T47D (cell line): Measurements from ENCODE around the gene C2CD4D.

ENCODE experiments used
- DNase-seq, 2 experiments: peaks; one replicate each; pipeline versions ENCODE4 v3.0.0 to v3.0.0-alpha.2; 2011 to 2012; ENCODE audit warnings: low read depth in 1 of 2, low spot score in 1 of 2
- JUND ChIP-seq: IDR thresholded peaks from 2 replicates; pipeline ENCODE4 v1.6.1; 2012; ENCODE audit warnings: low read depth
- in situ Hi-C: cut with HindIII; loops from 2 replicates; pipeline ENCODE4 v1.10.0; 2016; ENCODE audit warnings: low sequenced_read_pairs, low pct_unique_long_range_greater_than_20kb

Gene C2CD4D

DNA sequence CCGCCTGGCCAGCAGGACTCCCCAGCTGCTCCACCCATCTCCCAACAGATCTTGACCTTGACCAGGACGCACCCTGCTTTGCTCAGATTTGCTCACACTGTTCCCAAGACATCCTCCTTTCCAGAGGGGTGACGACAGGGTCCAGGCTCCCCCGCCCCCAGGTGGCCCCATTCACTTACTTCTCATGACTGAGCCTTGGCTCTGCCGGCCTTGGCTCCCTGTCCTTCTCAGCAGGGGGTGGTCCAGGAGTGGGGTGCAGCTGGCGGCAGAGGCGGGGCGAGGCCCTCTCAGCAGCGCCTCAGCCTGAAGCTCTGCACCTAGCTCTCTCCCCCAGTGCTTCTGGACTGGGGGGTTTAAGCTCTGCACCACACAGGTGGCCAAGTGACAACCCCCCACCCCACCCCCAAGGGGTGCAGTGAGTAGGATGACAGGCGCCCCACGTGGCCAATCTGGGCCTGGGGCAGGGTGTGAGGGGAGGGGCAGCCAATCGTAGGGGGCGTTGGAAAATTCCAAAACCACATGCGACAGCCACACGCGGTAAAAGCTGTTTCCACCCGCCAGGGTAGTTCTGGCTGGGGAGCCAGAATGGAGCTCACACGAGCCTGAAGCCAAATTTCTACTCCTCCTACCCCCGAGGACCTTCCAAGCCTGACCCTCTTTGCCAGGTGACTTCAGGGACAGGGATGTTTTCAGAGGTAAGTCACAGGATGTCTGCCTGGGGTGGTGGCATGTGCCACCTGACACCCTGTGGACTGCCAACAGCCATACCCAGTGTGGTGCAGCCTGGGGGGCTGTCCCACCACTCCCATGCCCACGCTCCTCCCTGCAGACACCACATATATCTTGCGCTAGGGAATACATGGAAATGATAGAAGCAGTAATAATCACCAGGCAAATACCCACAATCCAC lies 13.6 kb downstream of the C2CD4D start:
- TF ChIP-seq JUND: no peak
- no peak for DNase-seq

GRCh38 chr1:151825204-151825603 lies 14.4 kb downstream of the C2CD4D start:
- in situ Hi-C loops: no loop called here
- no peak for DNase-seq
- no peak for TF ChIP-seq JUND

More for the DNA sequence above, 13.6 kb downstream of the C2CD4D start:
- in situ Hi-C loops: no loop called here

DNA sequence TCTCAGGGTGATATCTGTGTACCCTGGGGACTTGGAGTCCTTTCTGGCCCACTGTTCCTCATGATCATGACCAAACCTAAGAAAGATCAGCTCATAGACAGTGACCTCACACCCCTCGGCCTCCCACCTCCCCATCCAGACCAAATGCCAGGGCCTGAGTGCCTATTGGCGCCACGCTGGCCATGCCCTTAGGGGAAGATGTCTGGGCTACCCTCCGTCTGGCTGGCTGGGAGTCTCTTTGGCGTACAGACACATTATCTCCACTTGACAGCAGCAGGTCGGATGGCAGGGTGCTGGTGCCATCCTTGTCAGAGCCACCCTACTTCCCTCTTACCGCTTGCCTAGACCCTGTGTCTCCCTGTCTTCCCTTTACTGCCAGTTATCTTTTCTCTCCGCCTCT lies 16.4 kb downstream of the C2CD4D start:
- no peak for DNase-seq
- no peak for TF ChIP-seq JUND
- in situ Hi-C loops: no loop called here

- in situ Hi-C loops: no loop called here
- no peak for TF ChIP-seq JUND
- no peak for DNase-seq
Observed at GRCh38 chr1:151822404-151822803, 17.2 kb downstream of the C2CD4D start.

- no peak for DNase-seq
- TF ChIP-seq JUND: no peak
- in situ Hi-C loops: no loop called here
Observed at GRCh38 chr1:151820940-151821339, 18.7 kb downstream of the C2CD4D start.

GRCh38 chr1:151819976-151820623 lies 19.5 kb downstream of the C2CD4D start:
- in situ Hi-C loops: no loop called here
- no peak for DNase-seq
- TF ChIP-seq JUND: no peak

DNA sequence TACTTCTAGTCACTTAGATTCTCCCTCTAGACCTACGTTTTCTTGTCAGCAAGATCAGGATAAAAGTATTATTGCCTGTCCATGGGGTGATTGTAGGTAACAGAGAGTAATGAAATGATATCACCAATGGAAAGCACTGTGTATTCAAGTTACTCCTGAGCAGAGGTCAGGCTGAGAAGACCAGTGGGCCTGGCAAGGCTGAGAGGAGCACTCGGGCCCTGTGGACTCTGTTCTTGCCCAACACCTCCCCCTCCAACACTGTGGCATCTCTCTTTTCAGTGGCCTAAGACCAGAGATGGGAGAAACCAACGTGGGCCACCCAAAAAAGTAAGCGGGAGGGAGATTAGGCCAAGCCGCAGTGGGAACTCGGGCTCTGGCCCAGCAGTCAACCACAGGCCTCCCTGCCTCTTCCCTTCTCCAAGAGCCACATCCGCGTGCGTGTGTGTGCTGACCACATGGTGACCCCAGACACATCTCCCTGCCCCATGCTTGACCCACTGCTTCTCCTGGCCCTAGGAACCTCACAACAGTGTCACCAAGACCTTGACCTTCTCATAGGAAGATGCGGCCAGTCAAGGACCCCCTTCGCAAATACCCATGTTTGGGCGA lies 20.3 kb downstream of the C2CD4D start:
- no peak for TF ChIP-seq JUND
- in situ Hi-C loops: no loop called here
- DNase-seq: no peak

- TF ChIP-seq JUND: no peak
- in situ Hi-C loops: no loop called here
- DNase-seq: no peak
Observed at GRCh38 chr1:151817353-151817730, 22.3 kb downstream of the C2CD4D start.

GRCh38 chr1:151816548-151817352 lies 22.9 kb downstream of the C2CD4D start:
- TF ChIP-seq JUND: no peak

DNA sequence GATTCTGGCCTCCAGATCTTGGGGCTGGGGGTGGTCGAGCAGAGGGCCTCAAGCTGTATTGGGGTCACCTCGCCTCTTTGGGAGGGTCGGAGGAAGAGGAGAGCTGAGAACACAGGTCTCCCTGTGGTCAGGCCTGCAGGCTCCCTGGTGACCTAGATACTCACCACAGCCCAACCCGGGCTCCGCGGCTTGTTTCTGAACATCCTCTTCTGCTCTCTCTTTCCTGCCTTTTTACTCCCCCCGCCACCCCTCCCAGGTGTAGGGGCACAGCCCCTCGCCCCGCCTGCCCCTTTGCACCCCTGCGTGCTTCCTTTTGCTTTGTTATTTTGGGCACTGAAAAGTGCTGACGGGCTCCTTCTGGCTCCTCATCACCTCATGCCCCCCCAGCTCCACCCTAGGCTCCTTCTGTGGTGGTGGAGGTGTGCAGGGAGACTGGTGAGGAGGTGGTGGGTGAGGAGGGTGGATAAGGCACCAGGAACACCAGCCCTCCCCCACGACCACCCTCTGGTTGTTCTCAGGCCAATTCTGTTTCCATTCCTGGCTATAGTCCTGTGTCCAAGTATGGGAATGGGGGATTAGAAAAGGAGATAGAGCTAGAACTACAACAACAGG lies 23.8 kb downstream of the C2CD4D start:
- in situ Hi-C loops: no loop called here
- no peak for DNase-seq
- TF ChIP-seq JUND: no peak

More at GRCh38 chr1:151816548-151817352, 22.9 kb downstream of the C2CD4D start:
- no peak for DNase-seq
- in situ Hi-C loops: no loop called here

DNA sequence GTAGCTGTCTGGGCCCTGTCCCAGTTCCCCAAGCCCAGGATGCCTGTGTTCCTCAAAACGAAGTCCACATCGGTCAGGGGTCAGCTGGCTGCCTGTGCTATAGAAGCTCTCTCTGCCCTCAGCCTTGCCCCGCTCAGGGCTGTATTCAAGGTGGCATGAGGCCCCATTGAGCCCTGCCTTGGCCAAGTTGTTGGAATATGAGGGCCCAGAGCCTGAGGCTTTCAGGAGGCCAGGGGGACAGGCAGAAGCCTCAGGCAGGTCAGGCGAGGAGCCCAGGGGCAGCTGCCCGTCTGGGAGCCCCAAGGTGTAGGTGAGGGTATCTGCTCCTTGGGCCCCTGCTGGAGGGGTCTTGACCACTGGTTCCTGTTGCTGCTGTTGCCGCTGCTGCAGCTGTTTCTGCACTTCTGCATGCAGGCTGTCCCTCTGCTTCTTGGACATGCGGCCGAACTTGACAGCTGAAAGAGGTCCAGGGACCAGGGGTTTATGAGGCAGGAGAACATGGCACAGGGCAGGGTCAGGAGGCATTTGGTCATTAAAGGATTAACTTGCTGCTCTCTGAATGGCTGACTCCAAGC lies 24.6 kb downstream of the C2CD4D start:
- no peak for TF ChIP-seq JUND
- in situ Hi-C loops: no loop called here
- no peak for DNase-seq

GRCh38 chr1:151814426-151814825 lies 25.2 kb downstream of the C2CD4D start:
- no peak for TF ChIP-seq JUND
- in situ Hi-C loops: no loop called here

More at GRCh38 chr1:151814426-151814825, 25.2 kb downstream of the C2CD4D start:
- DNase-seq: no peak
